HUDEP-2 (cell line): ENCODE measurements around the gene KSR2.
"Not testable (repeated sequence)": the region's sequence is repeated elsewhere in the genome, so short reads cannot be mapped to it uniquely, and the experiment has no call there.

Experiments used
- DNase-seq, 76 experiments: peaks; one replicate each; lab custom pipeline; 2025; ENCODE audit not compliant: unreplicated experiment in 76 of 76; lab: John Stamatoyannopoulos, UW

The KSR2 gene

GRCh38 chr12:117649796-117650195, 319.0 kb downstream of the KSR2 start:
- no peak for DNase-seq

GRCh38 chr12:117646520-117646919, 322.3 kb downstream of the KSR2 start:
- DNase-seq, result no peak

GRCh38 chr12:117645473-117645872, 323.3 kb downstream of the KSR2 start:
- DNase-seq, result no peak

- DNase-seq, result no peak
These were observed 324.8 kb downstream of the KSR2 start for GRCh38 chr12:117643971-117644370.

- no peak for DNase-seq
These were observed 326.9 kb downstream of the KSR2 start for GRCh38 chr12:117641885-117642284.

- DNase-seq, result no peak
These were observed 328.3 kb downstream of the KSR2 start for GRCh38 chr12:117640511-117640910.

GRCh38 chr12:117629454-117629853, 339.3 kb downstream of the KSR2 start:
- DNase-seq, result no peak

GRCh38 chr12:117628711-117629110, 340.1 kb downstream of the KSR2 start:
- DNase-seq, result not testable (repeated sequence)

GRCh38 chr12:117622741-117623140, 346.0 kb downstream of the KSR2 start:
- DNase-seq, result no peak

GRCh38 chr12:117622087-117622486, 346.7 kb downstream of the KSR2 start:
- DNase-seq, result no peak

GRCh38 chr12:117607778-117608177, 361.0 kb downstream of the KSR2 start:
- no peak for DNase-seq

GRCh38 chr12:117606945-117607344, 361.8 kb downstream of the KSR2 start:
- no peak for DNase-seq

- no peak for DNase-seq
These were observed 362.8 kb downstream of the KSR2 start for GRCh38 chr12:117606024-117606423.

- DNase-seq, result no peak
These were observed 365.3 kb downstream of the KSR2 start for GRCh38 chr12:117603316-117604113.

GRCh38 chr12:117599849-117600248, 368.9 kb downstream of the KSR2 start:
- no peak for DNase-seq

- DNase-seq, result no peak
These were observed 371.8 kb downstream of the KSR2 start for GRCh38 chr12:117596968-117597367.

GRCh38 chr12:117595751-117596150, 373.0 kb downstream of the KSR2 start:
- no peak for DNase-seq

GRCh38 chr12:117594481-117594880, 374.3 kb downstream of the KSR2 start:
- DNase-seq, result no peak

GRCh38 chr12:117593815-117594400, 374.9 kb downstream of the KSR2 start:
- DNase-seq, result no peak

- no peak for DNase-seq
These were observed 376.0 kb downstream of the KSR2 start for GRCh38 chr12:117592588-117593305.

GRCh38 chr12:117590999-117591398, 377.8 kb downstream of the KSR2 start:
- DNase-seq, result no peak

GRCh38 chr12:117590386-117590785, 378.4 kb downstream of the KSR2 start:
- DNase-seq, result no peak
